ENCODE measurements around the gene NDUFS6.

The NDUFS6 gene

DNA sequence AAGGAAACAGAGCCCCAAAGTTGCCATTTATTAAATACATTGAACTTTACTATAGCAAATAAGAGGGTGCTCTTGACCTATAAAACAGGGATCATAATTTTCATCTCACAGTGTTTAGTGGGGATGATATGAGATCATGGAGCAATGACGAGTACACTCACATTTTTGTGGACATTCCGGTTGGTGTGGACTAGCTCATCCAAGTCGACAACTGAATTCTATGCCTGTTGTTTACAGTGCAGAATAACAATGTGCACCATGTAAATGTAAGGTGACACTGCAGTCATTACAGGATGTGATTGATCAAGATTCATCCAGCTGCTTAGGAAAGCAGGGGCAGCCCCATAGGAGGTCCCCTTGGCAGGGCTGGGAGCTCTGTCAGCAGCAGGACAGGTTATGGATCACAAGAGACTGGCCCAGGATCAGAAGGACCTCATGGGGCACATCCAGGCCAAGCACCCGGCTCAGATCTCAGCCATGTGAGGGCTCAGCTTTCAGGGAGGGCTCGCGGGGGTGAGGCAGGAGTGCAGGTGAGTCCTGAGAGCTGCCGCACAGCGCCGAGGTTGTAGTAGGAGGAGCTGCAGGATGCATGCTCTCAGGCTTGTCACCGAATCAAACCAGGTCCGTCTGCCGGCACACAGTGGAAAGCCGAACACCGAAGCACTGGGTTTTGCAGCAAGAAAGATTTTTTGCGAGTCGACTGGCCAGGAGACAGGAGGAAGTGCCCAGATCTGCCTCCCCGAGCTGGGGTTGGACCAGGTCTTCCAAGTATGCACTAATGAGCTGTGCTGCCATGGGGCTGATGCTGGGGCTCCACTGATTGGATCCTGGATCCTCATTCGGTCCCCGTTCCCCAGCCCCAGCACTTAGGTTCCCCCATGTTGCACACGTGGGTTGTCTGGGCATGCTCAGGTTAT lies 29.8 kb upstream of the NDUFS6 start:
- no peak overlapping the region for H3K4me3 ChIP-seq (replicated peaks; ENCODE audit: low read depth, low read length)
- TF ChIP-seq, protein P1, sequence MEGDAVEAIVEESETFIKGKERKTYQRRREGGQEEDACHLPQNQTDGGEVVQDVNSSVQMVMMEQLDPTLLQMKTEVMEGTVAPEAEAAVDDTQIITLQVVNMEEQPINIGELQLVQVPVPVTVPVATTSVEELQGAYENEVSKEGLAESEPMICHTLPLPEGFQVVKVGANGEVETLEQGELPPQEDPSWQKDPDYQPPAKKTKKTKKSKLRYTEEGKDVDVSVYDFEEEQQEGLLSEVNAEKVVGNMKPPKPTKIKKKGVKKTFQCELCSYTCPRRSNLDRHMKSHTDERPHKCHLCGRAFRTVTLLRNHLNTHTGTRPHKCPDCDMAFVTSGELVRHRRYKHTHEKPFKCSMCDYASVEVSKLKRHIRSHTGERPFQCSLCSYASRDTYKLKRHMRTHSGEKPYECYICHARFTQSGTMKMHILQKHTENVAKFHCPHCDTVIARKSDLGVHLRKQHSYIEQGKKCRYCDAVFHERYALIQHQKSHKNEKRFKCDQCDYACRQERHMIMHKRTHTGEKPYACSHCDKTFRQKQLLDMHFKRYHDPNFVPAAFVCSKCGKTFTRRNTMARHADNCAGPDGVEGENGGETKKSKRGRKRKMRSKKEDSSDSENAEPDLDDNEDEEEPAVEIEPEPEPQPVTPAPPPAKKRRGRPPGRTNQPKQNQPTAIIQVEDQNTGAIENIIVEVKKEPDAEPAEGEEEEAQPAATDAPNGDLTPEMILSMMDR (IDR thresholded peaks at IDR 0.05; ENCODE audit: low read length, missing control alignments): no peak
- DNase-seq (ENCODE audit: low read depth): no peak

DNA sequence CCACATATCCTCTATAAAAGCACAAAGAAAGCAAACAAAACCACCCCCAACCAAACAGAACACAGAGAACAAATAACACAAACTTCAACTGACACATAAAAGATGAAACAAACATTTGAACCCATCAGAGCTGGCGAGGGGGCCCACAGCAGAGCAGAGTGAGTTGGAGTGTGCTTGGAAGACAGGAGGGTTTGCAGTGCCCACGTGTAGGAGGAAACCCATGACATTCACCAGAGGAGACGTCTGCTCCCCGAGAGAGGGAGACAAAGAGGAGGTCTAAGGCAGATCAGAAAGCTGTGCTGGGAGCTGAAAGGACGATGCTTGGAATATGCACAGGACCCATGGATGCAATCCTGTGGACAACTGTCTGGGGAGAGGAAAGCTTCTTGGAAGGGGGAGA lies 28.6 kb upstream of the NDUFS6 start:
- peak; percentile 68 for DNase-seq (ENCODE audit: low read depth)
- TF ChIP-seq, protein P1 (IDR thresholded peaks at IDR 0.05; ENCODE audit: low read length, missing control alignments): peak; percentile 67
- no peak overlapping the region for H3K4me3 ChIP-seq (replicated peaks; ENCODE audit: low read depth, low read length)

DNA sequence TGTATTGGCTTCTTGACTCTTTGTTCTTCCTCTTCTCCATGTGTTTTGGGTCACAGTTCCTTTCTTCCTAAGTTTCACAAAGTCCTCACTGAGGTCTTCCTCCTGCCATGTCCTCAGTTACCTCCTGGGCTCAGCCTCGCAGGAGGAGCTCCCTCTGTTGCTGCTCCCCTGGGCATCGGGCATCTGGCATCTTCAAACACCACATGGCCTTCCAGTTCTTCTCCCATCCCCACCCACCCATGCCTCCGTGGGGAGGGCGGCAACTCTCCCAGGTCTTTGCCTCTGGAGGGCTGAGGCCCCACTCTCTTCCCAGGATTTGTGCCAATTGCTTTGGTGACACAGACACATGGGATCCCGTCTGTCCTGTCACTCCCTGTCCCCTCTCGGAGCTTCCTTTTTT lies 24.4 kb upstream of the NDUFS6 start:
- no peak overlapping the region for H3K4me3 ChIP-seq (replicated peaks; ENCODE audit: low read depth, low read length)
- TF ChIP-seq, protein P1 (IDR thresholded peaks at IDR 0.05; ENCODE audit: low read length, missing control alignments): no peak
- no peak for DNase-seq (ENCODE audit: low read depth)

DNA sequence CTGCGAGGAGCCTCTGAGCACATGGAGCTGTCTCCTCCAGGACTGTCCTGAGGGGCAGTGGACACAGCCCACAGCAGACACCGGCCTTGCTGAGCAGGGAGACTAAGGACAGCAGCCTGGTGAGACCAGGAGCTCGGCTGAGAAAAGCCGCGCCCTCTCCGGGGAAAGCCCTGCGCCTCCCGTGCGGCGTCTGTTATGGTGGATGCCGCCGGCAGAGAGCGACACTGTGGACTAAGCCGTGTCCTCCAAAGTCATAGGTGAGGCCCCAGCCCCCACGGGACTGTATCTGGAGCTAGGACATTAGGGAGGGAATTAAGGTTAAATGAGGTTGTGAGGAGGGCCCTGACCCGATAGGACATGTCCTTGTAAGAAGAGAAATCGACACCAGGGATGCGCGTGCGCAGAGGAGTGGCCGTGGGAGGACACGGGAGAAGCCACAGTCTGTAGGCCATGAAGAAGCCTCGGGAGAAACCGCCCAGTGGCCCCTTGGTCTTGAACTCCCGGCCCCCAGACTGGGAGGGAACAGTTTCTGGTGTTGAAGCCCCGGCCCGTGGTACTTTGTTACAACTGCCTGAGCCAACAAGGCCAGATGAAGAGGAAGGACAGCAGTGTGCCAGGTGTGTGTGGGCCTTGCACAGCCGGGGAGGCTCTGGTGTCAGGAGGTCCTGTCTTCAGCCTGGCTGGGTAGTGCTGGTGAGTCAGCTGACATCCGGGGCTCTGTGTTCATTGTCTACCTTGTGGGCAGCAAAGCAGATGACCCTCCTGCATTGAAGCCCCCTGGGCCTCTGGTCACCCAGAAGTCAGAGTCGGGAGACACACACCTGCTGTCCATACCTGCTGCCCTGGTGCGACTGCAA lies 23.7 kb upstream of the NDUFS6 start:
- DNase-seq (ENCODE audit: low read depth): no peak
- TF ChIP-seq, protein P1 (IDR thresholded peaks at IDR 0.05; ENCODE audit: low read length, missing control alignments): no peak
- no peak overlapping the region for H3K4me3 ChIP-seq (replicated peaks; ENCODE audit: low read depth, low read length)

DNA sequence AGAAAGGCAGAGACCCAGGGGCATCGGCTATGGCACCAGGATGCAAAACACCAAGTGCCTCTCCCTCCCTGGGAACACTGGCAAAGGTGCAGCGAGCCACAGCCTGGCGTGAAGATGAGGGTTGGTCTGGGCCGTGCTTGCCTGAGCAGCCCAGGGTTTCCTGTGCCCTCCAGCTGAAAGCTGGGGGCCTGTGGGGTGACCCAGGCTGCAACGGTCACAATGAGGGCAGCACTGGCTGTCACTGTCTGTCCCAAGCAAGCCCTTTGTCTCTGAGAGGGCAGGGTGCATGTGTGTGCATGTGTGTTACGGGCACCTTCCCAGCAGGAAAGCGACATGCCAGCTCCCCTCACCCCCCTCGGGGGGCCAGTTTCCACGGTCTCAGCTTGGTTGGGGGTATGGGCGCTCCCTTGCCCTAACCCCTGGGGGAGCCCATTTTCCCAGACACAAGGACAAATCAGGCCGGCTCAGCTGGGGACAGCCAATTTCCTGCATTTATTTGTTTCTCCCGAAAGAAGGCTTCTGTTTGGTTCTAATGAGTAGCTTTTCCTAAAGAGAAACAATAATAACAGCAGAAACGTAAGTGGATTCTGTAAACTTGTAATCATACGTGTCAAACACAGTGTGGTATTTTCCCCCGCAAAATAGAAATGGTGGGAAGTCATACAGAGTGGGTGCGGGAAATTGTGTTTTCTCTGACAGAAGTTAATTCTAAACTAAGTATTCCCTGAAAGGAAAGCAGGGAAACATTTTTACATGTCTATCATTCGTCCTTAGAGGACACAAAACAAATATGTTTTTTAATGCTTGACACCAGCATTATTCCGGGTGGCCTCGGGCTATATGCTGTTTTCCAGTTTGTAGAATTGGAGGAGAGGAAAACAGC lies 22.8 kb upstream of the NDUFS6 start:
- TF ChIP-seq, protein P1 (IDR thresholded peaks at IDR 0.05; ENCODE audit: low read length, missing control alignments): no peak
- no peak overlapping the region for H3K4me3 ChIP-seq (replicated peaks; ENCODE audit: low read depth, low read length)
- no peak for DNase-seq (ENCODE audit: low read depth)

DNA sequence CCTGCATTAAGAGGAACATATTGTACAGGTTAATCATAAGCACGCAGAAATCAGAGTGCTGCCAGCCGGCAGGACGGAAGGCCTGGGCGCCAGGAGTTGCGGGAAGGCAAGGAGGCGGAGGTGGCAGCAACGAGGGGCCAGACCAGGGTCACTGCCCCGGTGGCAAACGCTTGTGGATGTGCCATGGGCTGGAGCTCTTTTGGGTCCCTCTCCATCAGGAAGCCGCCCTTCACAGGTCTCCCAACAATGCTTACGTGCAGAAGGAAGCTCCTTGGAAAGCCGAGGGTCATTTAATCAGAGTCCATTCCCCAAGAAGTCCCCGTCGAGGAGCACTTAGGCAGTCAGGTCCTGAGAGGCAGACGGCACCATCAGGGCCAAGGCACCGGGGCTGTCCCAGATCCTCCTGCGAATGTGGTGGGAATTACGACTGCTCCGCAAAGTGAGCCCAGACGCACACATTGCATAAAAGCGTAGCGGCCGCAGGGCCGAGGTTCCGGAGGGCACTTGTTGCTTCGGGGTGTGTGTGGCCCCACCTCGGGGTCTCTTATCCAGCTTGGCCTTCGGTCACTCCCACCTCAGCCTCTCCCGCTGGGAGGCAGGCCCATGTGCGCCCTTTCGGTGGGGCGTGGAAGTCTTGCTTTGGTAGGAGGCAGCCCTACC lies 22.1 kb upstream of the NDUFS6 start:
- DNase-seq (ENCODE audit: low read depth): no peak
- no peak overlapping the region for H3K4me3 ChIP-seq (replicated peaks; ENCODE audit: low read depth, low read length)
- TF ChIP-seq, protein P1 (IDR thresholded peaks at IDR 0.05; ENCODE audit: low read length, missing control alignments): no peak

All from fibroblast of pulmonary artery (primary cell).